Non-pigmented ciliary epithelial cell (primary cell): ENCODE data around the gene DRICH1.
"Not testable (repeated sequence)": the region's sequence is repeated elsewhere in the genome, so short reads cannot be mapped to it uniquely, and the experiment has no call there.

Experiments used
- DNase-seq: peaks from one replicate; pipeline ENCODE4 v3.0.0-alpha.2; 2010; ENCODE audit warnings: low read depth

DRICH1 gene

GRCh38 chr22:23566705-23567475 is 65.2 kb downstream of the DRICH1 start:
- DNase-seq = no peak

GRCh38 chr22:23565915-23566704 is 66.0 kb downstream of the DRICH1 start:
- DNase-seq = no peak

- no peak for DNase-seq
These were observed 66.7 kb downstream of the DRICH1 start for GRCh38 chr22:23565305-23565914.

- DNase-seq = no peak
These were observed 67.8 kb downstream of the DRICH1 start for GRCh38 chr22:23564276-23564675.

- DNase-seq = no peak
These were observed 69.0 kb downstream of the DRICH1 start for GRCh38 chr22:23563111-23563510.

- DNase-seq = no peak
These were observed 69.9 kb downstream of the DRICH1 start for GRCh38 chr22:23562186-23562585.

GRCh38 chr22:23561025-23561510 is 71.1 kb downstream of the DRICH1 start:
- DNase-seq = not testable (repeated sequence)

GRCh38 chr22:23560215-23560614 is 71.9 kb downstream of the DRICH1 start:
- not testable (repeated sequence) for DNase-seq
